Activated CD4-positive, CD25-positive, alpha-beta regulatory T cell treated with anti-CD3 and anti-CD28 coated beads, Interleukin-2, amount 50 U/mL, for 24 hours (primary cell): ENCODE measurements around the gene EFNA4.
"Not testable (repeated sequence)": the region's sequence is repeated elsewhere in the genome, so short reads cannot be mapped to it uniquely, and the experiment has no call there.

Experiments used
- ATAC-seq, 2 donors: fragments of 150-1000 bp; cut with Tn5 transposase; one replicate each; pipeline ENCODE4 v1.10.0; 2021; ENCODE audit warnings: mild to moderate bottlenecking in 1 of 2, moderate library complexity in 1 of 2

The EFNA4 gene

GRCh38 chr1:155091071-155092051, 27.8 kb downstream of the EFNA4 start:
- ATAC-seq: peak; percentile 68 to 80

GRCh38 chr1:155092131-155092530, 28.6 kb downstream of the EFNA4 start:
- no peak for ATAC-seq

- no peak for ATAC-seq
Measured at GRCh38 chr1:155092641-155093040, 29.1 kb downstream of the EFNA4 start.

GRCh38 chr1:155093911-155094621, 30.5 kb downstream of the EFNA4 start:
- peak in 1 of 2 donors; percentile 19 for ATAC-seq

GRCh38 chr1:155094622-155094948, 31.0 kb downstream of the EFNA4 start:
- peak in 1 of 2 donors; percentile 45 for ATAC-seq

GRCh38 chr1:155099331-155099730, 35.8 kb downstream of the EFNA4 start:
- ATAC-seq: no peak

- no peak for ATAC-seq
Measured at GRCh38 chr1:155103325-155103724, 39.8 kb downstream of the EFNA4 start.

- ATAC-seq: no peak
Measured at GRCh38 chr1:155104605-155105534, 41.3 kb downstream of the EFNA4 start.

GRCh38 chr1:155105604-155106011, 42.1 kb downstream of the EFNA4 start:
- no peak for ATAC-seq

GRCh38 chr1:155106862-155107261, 43.3 kb downstream of the EFNA4 start:
- ATAC-seq: no peak

GRCh38 chr1:155107309-155108264, 44.0 kb downstream of the EFNA4 start:
- ATAC-seq: no peak

- no peak for ATAC-seq
Measured at GRCh38 chr1:155108296-155108695, 44.8 kb downstream of the EFNA4 start.

- ATAC-seq: no peak
Measured at GRCh38 chr1:155110381-155110780, 46.8 kb downstream of the EFNA4 start.

GRCh38 chr1:155110826-155111225, 47.3 kb downstream of the EFNA4 start:
- ATAC-seq: no peak

GRCh38 chr1:155113450-155113980, 50.0 kb downstream of the EFNA4 start:
- no peak for ATAC-seq

GRCh38 chr1:155116113-155116764, 52.7 kb downstream of the EFNA4 start:
- no peak for ATAC-seq

GRCh38 chr1:155117610-155118009, 54.1 kb downstream of the EFNA4 start:
- ATAC-seq: no peak

GRCh38 chr1:155118090-155118489, 54.5 kb downstream of the EFNA4 start:
- ATAC-seq: not testable (repeated sequence)
